HL-60 (cell line): ENCODE results near the gene DNAH2.

Experiments
- DNase-seq, 2 experiments: peaks; one replicate each; pipeline ENCODE4 v3.0.0-alpha.2; 2010 to 2020; ENCODE audit warnings: low read depth in 1 of 2, low spot score in 1 of 2
- H3K27ac ChIP-seq: fragments of 250-450 bp; sonication (Bioruptor Pico); replicated peaks from 2 replicates; pipeline ENCODE4 v1.5.1; 2020; ENCODE audit warnings: mild to moderate bottlenecking, moderate library complexity
- H3K27me3 ChIP-seq: fragments of 250-450 bp; sonication (Bioruptor Pico); 2 replicates; pipeline ENCODE4 v1.5.1; 2021; ENCODE audit warnings: mild to moderate bottlenecking, moderate library complexity; ENCODE audit not compliant: insufficient read depth, poor library complexity, severe bottlenecking
- H3K4me3 ChIP-seq: replicated peaks from 2 replicates; pipeline ENCODE4 v1.5.1; 2011; ENCODE audit warnings: mild to moderate bottlenecking, control low read depth, low read length; ENCODE audit not compliant: insufficient read depth
- CTCF ChIP-seq: IDR thresholded peaks from one replicate; pipeline ENCODE4 v1.5.1; 2011; ENCODE audit warnings: low read length, control low read depth, inconsistent platforms; ENCODE audit not compliant: insufficient read depth
- GABPA ChIP-seq: IDR thresholded peaks from 2 replicates; pipeline ENCODE4 v1.6.1; 2012; ENCODE audit warnings: low read depth
- POLR2AphosphoS5 ChIP-seq: IDR thresholded peaks from 2 replicates; pipeline ENCODE4 v1.6.1; 2012; ENCODE audit warnings: low read depth
- SPI1 ChIP-seq: IDR thresholded peaks from 2 replicates; pipeline ENCODE4 v1.6.1; 2012; ENCODE audit warnings: low read depth, mild to moderate bottlenecking, borderline replicate concordance
- TF ChIP-seq, protein P1 (sequence below): IDR thresholded peaks from 2 replicates; pipeline ENCODE4 v1.6.1; 2012; ENCODE audit warnings: low read depth; ENCODE audit not compliant: insufficient replicate concordance

DNAH2 gene

GRCh38 chr17:7713782-7714181 lies 3.8 kb upstream of the DNAH2 start:
- H3K27ac ChIP-seq: no peak overlapping the region
- TF ChIP-seq SPI1 (no peak), GABPA (no peak), CTCF (no peak), POLR2AphosphoS5 (no peak)
- TF ChIP-seq, protein P1, sequence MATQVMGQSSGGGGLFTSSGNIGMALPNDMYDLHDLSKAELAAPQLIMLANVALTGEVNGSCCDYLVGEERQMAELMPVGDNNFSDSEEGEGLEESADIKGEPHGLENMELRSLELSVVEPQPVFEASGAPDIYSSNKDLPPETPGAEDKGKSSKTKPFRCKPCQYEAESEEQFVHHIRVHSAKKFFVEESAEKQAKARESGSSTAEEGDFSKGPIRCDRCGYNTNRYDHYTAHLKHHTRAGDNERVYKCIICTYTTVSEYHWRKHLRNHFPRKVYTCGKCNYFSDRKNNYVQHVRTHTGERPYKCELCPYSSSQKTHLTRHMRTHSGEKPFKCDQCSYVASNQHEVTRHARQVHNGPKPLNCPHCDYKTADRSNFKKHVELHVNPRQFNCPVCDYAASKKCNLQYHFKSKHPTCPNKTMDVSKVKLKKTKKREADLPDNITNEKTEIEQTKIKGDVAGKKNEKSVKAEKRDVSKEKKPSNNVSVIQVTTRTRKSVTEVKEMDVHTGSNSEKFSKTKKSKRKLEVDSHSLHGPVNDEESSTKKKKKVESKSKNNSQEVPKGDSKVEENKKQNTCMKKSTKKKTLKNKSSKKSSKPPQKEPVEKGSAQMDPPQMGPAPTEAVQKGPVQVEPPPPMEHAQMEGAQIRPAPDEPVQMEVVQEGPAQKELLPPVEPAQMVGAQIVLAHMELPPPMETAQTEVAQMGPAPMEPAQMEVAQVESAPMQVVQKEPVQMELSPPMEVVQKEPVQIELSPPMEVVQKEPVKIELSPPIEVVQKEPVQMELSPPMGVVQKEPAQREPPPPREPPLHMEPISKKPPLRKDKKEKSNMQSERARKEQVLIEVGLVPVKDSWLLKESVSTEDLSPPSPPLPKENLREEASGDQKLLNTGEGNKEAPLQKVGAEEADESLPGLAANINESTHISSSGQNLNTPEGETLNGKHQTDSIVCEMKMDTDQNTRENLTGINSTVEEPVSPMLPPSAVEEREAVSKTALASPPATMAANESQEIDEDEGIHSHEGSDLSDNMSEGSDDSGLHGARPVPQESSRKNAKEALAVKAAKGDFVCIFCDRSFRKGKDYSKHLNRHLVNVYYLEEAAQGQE: no peak
- peak in 1 of 2 experiments; percentile 29 for DNase-seq
- no peak overlapping the region for H3K4me3 ChIP-seq
- no peaks in the 10 kb centered on the region for H3K27me3 ChIP-seq

GRCh38 chr17:7714721-7715594 lies 2.6 kb upstream of the DNAH2 start:
- Histone ChIP-seq H3K4me3 (no peak overlapping the region), H3K27ac (no peak overlapping the region), H3K27me3 (no peaks in the 10 kb centered on the region)
- no peak for DNase-seq
- TF ChIP-seq, protein P1: no peak
- TF ChIP-seq GABPA: no peak
- no peak for TF ChIP-seq SPI1
- no peak for TF ChIP-seq CTCF
- no peak for TF ChIP-seq POLR2AphosphoS5

GRCh38 chr17:7715936-7716886 lies 1.3 kb upstream of the DNAH2 start:
- Histone ChIP-seq H3K27ac (no peak overlapping the region), H3K27me3 (no peaks in the 10 kb centered on the region), H3K4me3 (no peak overlapping the region)
- no peak for DNase-seq
- no peak for TF ChIP-seq CTCF
- TF ChIP-seq, protein P1: no peak
- no peak for TF ChIP-seq POLR2AphosphoS5
- TF ChIP-seq GABPA: no peak
- no peak for TF ChIP-seq SPI1
